ENCODE results near the gene SH3RF3. TPM values are rescaled to one million over a fixed set of nuclear protein-coding genes. Genes with fewer than 3 reads are reported as not detected.

The SH3RF3 gene
- total RNA-seq, 1 experiment from 2014 or later: 0.98 TPM

GRCh38 chr2:109272461-109272860 lies 143.5 kb downstream of the SH3RF3 start:
- Mint-ChIP-seq H3K27me3 (ENCODE audit: insufficient read depth, unreplicated experiment) (no peaks in the 10 kb centered on the region), H3K9me3 (ENCODE audit: unreplicated experiment) (no peaks in the 10 kb centered on the region), H3K27ac (ENCODE audit: unreplicated experiment) (no peak overlapping the region), H3K36me3 (ENCODE audit: insufficient read depth, unreplicated experiment) (no peaks in the 10 kb centered on the region), H3K4me1 (ENCODE audit: low read depth, unreplicated experiment) (no peaks in the 10 kb centered on the region), H3K4me3 (ENCODE audit: unreplicated experiment) (no peak overlapping the region)
- POLR2A ChIA-PET: no interaction called here
- DNase-seq: no peak
- TF ChIP-seq CTCF (IDR thresholded peaks at IDR 0.05; ENCODE audit: insufficient read depth in 1 of 2, low read depth in 1 of 2, low read length in 1 of 2, severe bottlenecking in 1 of 2, unreplicated experiment in 1 of 2): no peak
- Histone ChIP-seq H3K4me1 (no peaks in the 10 kb centered on the region), H3K4me3 (ENCODE audit: low read depth, low read length) (no peak overlapping the region), H3K27me3 (replicated peaks; ENCODE audit: control insufficient read depth, insufficient read depth, low read length) (peaks cover 3% of the 10 kb centered on the region), H3K9me3 (no peaks in the 10 kb centered on the region), H3K36me3 (ENCODE audit: control insufficient read depth, insufficient read depth, low read length) (no peaks in the 10 kb centered on the region)
- CTCF ChIA-PET: interaction anchor here (0.6 kb wide), 1 partner anchor 20 kb away, joined by 5 read pairs; no protein-coding TSS in a partner anchor
- intact Hi-C loops (cut with micrococcal nuclease; ENCODE audit: unreplicated experiment): no loop called here
- no TSS peak for BruUV-seq (replicated peaks)

GRCh38 chr2:109275120-109276012 lies 146.4 kb downstream of the SH3RF3 start:
- intact Hi-C loops (cut with micrococcal nuclease; ENCODE audit: unreplicated experiment): no loop called here
- Mint-ChIP-seq H3K36me3 (ENCODE audit: insufficient read depth, unreplicated experiment) (no peaks in the 10 kb centered on the region), H3K9me3 (ENCODE audit: unreplicated experiment) (no peaks in the 10 kb centered on the region), H3K27me3 (ENCODE audit: insufficient read depth, unreplicated experiment) (no peaks in the 10 kb centered on the region), H3K4me3 (ENCODE audit: unreplicated experiment) (no peak overlapping the region), H3K27ac (ENCODE audit: unreplicated experiment) (no peak overlapping the region), H3K4me1 (ENCODE audit: low read depth, unreplicated experiment) (no peaks in the 10 kb centered on the region)
- Histone ChIP-seq H3K4me1 (peaks cover 4% of the 10 kb centered on the region; the same call in 1 of the 2 replicates), H3K27me3 (replicated peaks; ENCODE audit: control insufficient read depth, insufficient read depth, low read length) (peaks cover 3% of the 10 kb centered on the region), H3K4me3 (ENCODE audit: low read depth, low read length) (no peak overlapping the region), H3K36me3 (ENCODE audit: control insufficient read depth, insufficient read depth, low read length) (no peaks in the 10 kb centered on the region), H3K9me3 (no peaks in the 10 kb centered on the region)
- no peak for TF ChIP-seq CTCF (IDR thresholded peaks at IDR 0.05; ENCODE audit: insufficient read depth in 1 of 2, low read depth in 1 of 2, low read length in 1 of 2, severe bottlenecking in 1 of 2, unreplicated experiment in 1 of 2)
- POLR2A ChIA-PET: no interaction called here
- no peak for DNase-seq
- CTCF ChIA-PET: no interaction called here
- BruUV-seq (replicated peaks): no TSS peak

GRCh38 chr2:109277406-109277805 lies 148.4 kb downstream of the SH3RF3 start:
- Mint-ChIP-seq H3K4me1 (ENCODE audit: low read depth, unreplicated experiment) (no peaks in the 10 kb centered on the region), H3K4me3 (ENCODE audit: unreplicated experiment) (no peak overlapping the region), H3K27me3 (ENCODE audit: insufficient read depth, unreplicated experiment) (peaks cover 5% of the 10 kb centered on the region), H3K36me3 (ENCODE audit: insufficient read depth, unreplicated experiment) (no peaks in the 10 kb centered on the region), H3K9me3 (ENCODE audit: unreplicated experiment) (no peaks in the 10 kb centered on the region), H3K27ac (ENCODE audit: unreplicated experiment) (no peak overlapping the region)
- H3K4me3 ChIP-seq (ENCODE audit: low read depth, low read length): no peak overlapping the region
- no peaks in the 10 kb centered on the region for H3K36me3 ChIP-seq (ENCODE audit: control insufficient read depth, insufficient read depth, low read length)
- intact Hi-C loops (cut with micrococcal nuclease; ENCODE audit: unreplicated experiment): no loop called here
- H3K4me1 ChIP-seq: peaks cover 4% of the 10 kb centered on the region; the same call in 1 of the 2 replicates
- no peak for TF ChIP-seq CTCF (IDR thresholded peaks at IDR 0.05; ENCODE audit: insufficient read depth in 1 of 2, low read depth in 1 of 2, low read length in 1 of 2, severe bottlenecking in 1 of 2, unreplicated experiment in 1 of 2)
- peaks cover 3% of the 10 kb centered on the region for H3K27me3 ChIP-seq (replicated peaks; ENCODE audit: control insufficient read depth, insufficient read depth, low read length)
- CTCF ChIA-PET: interaction anchor here (0.6 kb wide), 1 partner anchor 229 kb away, joined by 4 read pairs; no protein-coding TSS in a partner anchor
- H3K9me3 ChIP-seq: no peaks in the 10 kb centered on the region
- BruUV-seq (replicated peaks): no TSS peak
- POLR2A ChIA-PET: no interaction called here
- no peak for DNase-seq

All from Caco-2 (cell line).